CD4-positive, alpha-beta T cell (primary cell): Measurements from ENCODE around the gene EEF1A2. TPM values are rescaled to one million over a fixed set of nuclear protein-coding genes. Genes with fewer than 3 reads are reported as not detected.

Experiments used
- ATAC-seq: fragments of 200-7000 bp; cut with Tn5 transposase; one replicate; pipeline ENCODE4 v1.10.0; 2022; ENCODE audit warnings: mild to moderate bottlenecking; ENCODE audit not compliant: poor library complexity
- CTCF ChIA-PET: fragments of 350-600 bp; sonication (Branson Sonifier 250); formaldehyde crosslinking; loops from one replicate; lab custom pipeline; 2021; ENCODE audit warnings: antibody characterized with exemption, inconsistent platforms; lab: Charles Lee
- POLR2A ChIA-PET: fragments of 350-600 bp; sonication (Branson Sonifier 250); formaldehyde crosslinking; loops from one replicate; lab custom pipeline; 2021; ENCODE audit warnings: antibody characterized with exemption, inconsistent platforms; lab: Charles Lee
- DNase-seq, 14 experiments: peaks; one replicate each; pipeline ENCODE4 v3.0.0-alpha.2; 2013 to 2020; ENCODE audit warnings: mixed read lengths in 2 of 14
- H3K27ac ChIP-seq, 2 donors: one replicate each; pipeline versions ENCODE4 v1.5.1 to v1.7.0; 2013; ENCODE audit warnings: low read length in 2 of 2, low read depth in 1 of 2, mild to moderate bottlenecking in 1 of 2
- H3K27me3 ChIP-seq, 2 experiments: 1 replicate in 1 of 2; 2 replicates in 1 of 2; pipeline versions ENCODE4 v1.6.1 to v1.7.0; 2013; ENCODE audit warnings: low read length in 2 of 2, control low read depth in 1 of 2, mild to moderate bottlenecking in 1 of 2, moderate library complexity in 1 of 2; ENCODE audit not compliant: insufficient read depth in 2 of 2, control insufficient read depth in 1 of 2
- H3K36me3 ChIP-seq: one replicate; pipeline ENCODE4 v1.6.1; 2013; ENCODE audit warnings: low read length, control low read depth; ENCODE audit not compliant: insufficient read depth
- H3K4me1 ChIP-seq: one replicate; pipeline ENCODE4 v1.6.1; 2013; ENCODE audit warnings: low read length, control low read depth; ENCODE audit not compliant: insufficient read depth
- H3K4me3 ChIP-seq: one replicate; pipeline ENCODE4 v1.5.1; 2013; ENCODE audit warnings: mild to moderate bottlenecking, low read length, moderate library complexity
- H3K9me3 ChIP-seq, 2 experiments: 1 replicate in 1 of 2; 2 replicates in 1 of 2; pipeline versions ENCODE4 v1.6.1 to v1.7.0; 2013; ENCODE audit warnings: low read length in 2 of 2, mild to moderate bottlenecking in 2 of 2, control low read depth in 1 of 2, moderate library complexity in 1 of 2; ENCODE audit not compliant: control insufficient read depth in 1 of 2, insufficient read depth in 1 of 2
- H3K27ac Mint-ChIP-seq: one replicate; pipeline ENCODE4 v1.8.0; 2020; ENCODE audit warnings: mixed read lengths
- H3K27me3 Mint-ChIP-seq: one replicate; pipeline ENCODE4 v1.8.0; 2021; ENCODE audit warnings: mixed read lengths
- H3K36me3 Mint-ChIP-seq: one replicate; pipeline ENCODE4 v1.8.0; 2021; ENCODE audit warnings: low read depth, mixed read lengths
- H3K4me1 Mint-ChIP-seq: one replicate; pipeline ENCODE4 v1.8.0; 2021; ENCODE audit warnings: low read depth, mixed read lengths
- H3K4me3 Mint-ChIP-seq: one replicate; pipeline ENCODE4 v1.8.0; 2020; ENCODE audit warnings: mild to moderate bottlenecking, mixed read lengths
- H3K9me3 Mint-ChIP-seq: one replicate; pipeline ENCODE4 v1.8.0; 2020; ENCODE audit warnings: mixed read lengths
- CTCF ChIP-seq: fragments of 200-600 bp; IDR thresholded peaks from one replicate; pipeline ENCODE4 v1.8.0; 2022; ENCODE audit warnings: antibody characterized with exemption, mild to moderate bottlenecking
- intact Hi-C, 2 experiments: fragments of 100-400 bp; cut with DNase I in 1 of 2; cut with micrococcal nuclease in 1 of 2; formaldehyde crosslinking; loops; one replicate each; pipeline versions ENCODE4 v1.15.1 to v1.9.0; 2023 to 2025; cut with DNase I, micrococcal nuclease
- total RNA-seq, 174 experiments: library from RNA in 2 of 174; stranded (reverse) in 2 of 174; gene quantifications; one replicate each; pipeline ENCODE4 v1.2.3 and lab custom pipeline; 2021 to 2026

EEF1A2 gene
- total RNA-seq, 2 experiments from 2014 or later: 0.92 to 1.1 TPM

DNA sequence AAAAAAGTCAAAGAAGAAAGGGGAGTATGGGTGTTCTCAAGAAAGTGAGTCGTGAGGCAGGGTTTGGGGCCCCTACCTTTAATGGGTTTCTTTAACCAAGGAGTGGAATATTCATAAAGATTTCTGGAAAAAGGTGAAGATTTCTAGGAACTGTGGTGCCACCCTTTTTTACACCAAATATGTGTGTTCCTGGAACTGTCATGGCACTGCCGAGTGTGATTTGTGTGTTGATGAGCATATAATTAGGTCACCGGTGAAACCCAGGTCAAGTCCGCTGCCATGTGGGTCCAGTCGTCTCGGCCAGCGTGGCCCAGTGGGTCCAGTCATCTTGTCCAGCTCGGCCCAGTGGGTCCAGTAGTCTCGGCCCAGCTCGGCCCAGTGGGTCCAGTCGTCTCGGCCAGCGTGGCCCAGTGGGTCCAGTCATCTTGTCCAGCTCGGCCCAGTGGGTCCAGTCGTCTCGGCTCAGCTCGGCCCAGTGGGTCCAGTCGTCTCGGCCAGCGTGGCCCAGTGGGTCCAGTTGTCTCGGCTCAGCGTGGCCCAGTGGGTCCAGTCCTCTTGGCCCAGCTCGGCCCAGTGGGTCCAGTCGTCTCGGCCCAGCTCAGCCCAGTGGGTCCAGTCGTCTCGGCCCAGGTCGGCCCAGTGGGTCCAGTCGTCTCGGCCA lies 8.3 kb upstream of the EEF1A2 start:
- Mint-ChIP-seq H3K9me3 (peaks cover 2% of the 10 kb centered on the region), H3K27me3 (peaks cover 50% of the 10 kb centered on the region), H3K36me3 (no peaks in the 10 kb centered on the region), H3K4me1 (no peaks in the 10 kb centered on the region), H3K27ac (no peak overlapping the region), H3K4me3 (no peak overlapping the region)
- ATAC-seq (no peak), DNase-seq (no peak)
- Histone ChIP-seq H3K27ac (no peak overlapping the region), H3K9me3 (peaks cover 13 to 35% of the 10 kb centered on the region in 2 experiments), H3K4me1 (peaks cover 6% of the 10 kb centered on the region), H3K36me3 (no peaks in the 10 kb centered on the region), H3K27me3 (peaks cover 0 to 22% of the 10 kb centered on the region in 2 experiments), H3K4me3 (no peak overlapping the region)
- ChIA-PET POLR2A (no interaction called here), CTCF (interaction anchor here (0.7 kb wide), 1 partner anchor 10 kb away, joined by 3 read pairs; no protein-coding TSS in a partner anchor)
- no peak for TF ChIP-seq CTCF
- intact Hi-C loops: no loop called here

- DNase-seq (no peak), ATAC-seq (no peak)
- Histone ChIP-seq H3K4me1 (peaks cover 6% of the 10 kb centered on the region), H3K9me3 (peaks cover 13 to 35% of the 10 kb centered on the region in 2 experiments), H3K36me3 (no peaks in the 10 kb centered on the region), H3K27ac (no peak overlapping the region), H3K4me3 (no peak overlapping the region), H3K27me3 (peaks cover 0 to 18% of the 10 kb centered on the region in 2 experiments)
- Mint-ChIP-seq H3K4me1 (no peaks in the 10 kb centered on the region), H3K27ac (no peak overlapping the region), H3K27me3 (peaks cover 46% of the 10 kb centered on the region), H3K9me3 (peaks cover 2% of the 10 kb centered on the region), H3K4me3 (no peak overlapping the region), H3K36me3 (no peaks in the 10 kb centered on the region)
- CTCF ChIA-PET: no interaction called here
- TF ChIP-seq CTCF: no peak
- POLR2A ChIA-PET: no interaction called here
- intact Hi-C loops: no loop called here
Observed at GRCh38 chr20:63505723-63506122, 6.8 kb upstream of the EEF1A2 start.

DNA sequence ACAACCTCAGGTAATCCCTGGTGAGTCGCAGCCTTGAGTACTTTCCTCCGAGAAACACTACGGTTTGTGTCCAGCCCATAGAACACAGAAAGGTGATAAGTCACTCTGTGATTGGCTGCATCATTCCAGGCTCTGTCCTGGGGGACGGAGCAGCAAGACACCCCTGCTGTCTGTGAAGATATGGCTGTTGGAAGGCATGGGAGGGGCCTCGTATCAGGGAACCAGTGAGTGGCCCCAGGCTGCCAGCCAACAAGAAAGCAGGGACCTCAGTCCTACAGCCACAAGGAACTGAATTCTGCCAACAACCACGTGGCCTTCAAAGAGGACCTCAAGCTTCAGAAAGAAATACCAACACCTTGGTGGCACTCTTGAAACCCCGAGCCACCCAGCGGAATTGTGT lies 6.4 kb upstream of the EEF1A2 start:
- Histone ChIP-seq H3K9me3 (peaks cover 13 to 35% of the 10 kb centered on the region in 2 experiments), H3K27me3 (peaks cover 0 to 16% of the 10 kb centered on the region in 2 experiments), H3K4me3 (no peak overlapping the region), H3K36me3 (no peaks in the 10 kb centered on the region), H3K27ac (no peak overlapping the region), H3K4me1 (peaks cover 6% of the 10 kb centered on the region)
- Mint-ChIP-seq H3K27ac (no peak overlapping the region), H3K9me3 (peaks cover 2% of the 10 kb centered on the region), H3K27me3 (peaks cover 44% of the 10 kb centered on the region), H3K4me1 (no peaks in the 10 kb centered on the region), H3K36me3 (no peaks in the 10 kb centered on the region), H3K4me3 (no peak overlapping the region)
- intact Hi-C loops: no loop called here
- DNase-seq (no peak), ATAC-seq (no peak)
- CTCF ChIA-PET: no interaction called here
- no peak for TF ChIP-seq CTCF
- POLR2A ChIA-PET: no interaction called here
